ENCODE measurements around the gene CCDC70. TPM values are rescaled to one million over a fixed set of nuclear protein-coding genes. Genes with fewer than 3 reads are reported as not detected.

CCDC70 gene
- total RNA-seq, 1 donor from 2014 or later = not detected

GRCh38 chr13:51817717-51818116 is 44.1 kb upstream of the CCDC70 start:
- Histone ChIP-seq H3K9me3 (no peaks in the 10 kb centered on the region), H3K36me3 (no peaks in the 10 kb centered on the region), H3K27ac (no peak overlapping the region), H3K4me3 (no peak overlapping the region), H3K4me1 (peaks cover 0 to 6% of the 10 kb centered on the region in 2 donors), H3K27me3 (no peaks in the 10 kb centered on the region)
- intact Hi-C loops (cut with DNase I) = no loop called here
- DNase-seq (ENCODE audit: low spot score in 2 of 2) = no peak
- TF ChIP-seq CTCF (IDR thresholded peaks at IDR 0.05) = no peak

- DNase-seq (ENCODE audit: low spot score in 2 of 2) = no peak
- peaks cover 0 to 6% of the 10 kb centered on the region in 2 donors for H3K4me1 ChIP-seq
- H3K9me3 ChIP-seq = no peaks in the 10 kb centered on the region
- intact Hi-C loops (cut with DNase I) = no loop called here
- no peak for TF ChIP-seq CTCF (IDR thresholded peaks at IDR 0.05)
- H3K27ac ChIP-seq = no peak overlapping the region
- no peaks in the 10 kb centered on the region for H3K27me3 ChIP-seq
- H3K36me3 ChIP-seq = no peaks in the 10 kb centered on the region
- H3K4me3 ChIP-seq = no peak overlapping the region
Observed at GRCh38 chr13:51818276-51818675, 43.5 kb upstream of the CCDC70 start.

GRCh38 chr13:51818781-51819511 is 42.8 kb upstream of the CCDC70 start:
- peak overlapping the region; percentile 27 to 35 for H3K27ac ChIP-seq
- H3K4me3 ChIP-seq = no peak overlapping the region
- no peak for DNase-seq (ENCODE audit: low spot score in 2 of 2)
- intact Hi-C loops (cut with DNase I) = no loop called here
- no peaks in the 10 kb centered on the region for H3K36me3 ChIP-seq
- H3K27me3 ChIP-seq = no peaks in the 10 kb centered on the region
- TF ChIP-seq CTCF (IDR thresholded peaks at IDR 0.05) = no peak
- H3K4me1 ChIP-seq = peaks cover 0 to 6% of the 10 kb centered on the region in 2 donors
- no peaks in the 10 kb centered on the region for H3K9me3 ChIP-seq

GRCh38 chr13:51819544-51819943 is 42.2 kb upstream of the CCDC70 start:
- intact Hi-C loops (cut with DNase I) = no loop called here
- H3K4me1 ChIP-seq = peaks cover 0 to 6% of the 10 kb centered on the region in 2 donors
- no peaks in the 10 kb centered on the region for H3K27me3 ChIP-seq
- no peaks in the 10 kb centered on the region for H3K9me3 ChIP-seq
- no peak for DNase-seq (ENCODE audit: low spot score in 2 of 2)
- no peaks in the 10 kb centered on the region for H3K36me3 ChIP-seq
- H3K4me3 ChIP-seq = no peak overlapping the region
- H3K27ac ChIP-seq = no peak overlapping the region
- no peak for TF ChIP-seq CTCF (IDR thresholded peaks at IDR 0.05)

GRCh38 chr13:51820016-51820597 is 41.7 kb upstream of the CCDC70 start:
- DNase-seq (ENCODE audit: low spot score in 2 of 2) = no peak
- Histone ChIP-seq H3K36me3 (no peaks in the 10 kb centered on the region), H3K9me3 (no peaks in the 10 kb centered on the region), H3K4me3 (no peak overlapping the region), H3K4me1 (peaks cover 0 to 3% of the 10 kb centered on the region in 2 donors), H3K27me3 (no peaks in the 10 kb centered on the region), H3K27ac (no peak overlapping the region)
- intact Hi-C loops (cut with DNase I) = no loop called here
- TF ChIP-seq CTCF (IDR thresholded peaks at IDR 0.05) = no peak

Measured in ascending aorta (tissue), 2 donors.